CD4-positive, alpha-beta T cell treated with Interleukin-4 for 1 hour (primary cell): ENCODE measurements around the gene APOBEC3A.
"Not testable (repeated sequence)": the region's sequence is repeated elsewhere in the genome, so short reads cannot be mapped to it uniquely, and the experiment has no call there.

Experiments used
- DNase-seq, 2 donors: peaks; one replicate each; pipeline ENCODE4 v3.0.0-alpha.2; 2020 to 2022

APOBEC3A gene

DNA sequence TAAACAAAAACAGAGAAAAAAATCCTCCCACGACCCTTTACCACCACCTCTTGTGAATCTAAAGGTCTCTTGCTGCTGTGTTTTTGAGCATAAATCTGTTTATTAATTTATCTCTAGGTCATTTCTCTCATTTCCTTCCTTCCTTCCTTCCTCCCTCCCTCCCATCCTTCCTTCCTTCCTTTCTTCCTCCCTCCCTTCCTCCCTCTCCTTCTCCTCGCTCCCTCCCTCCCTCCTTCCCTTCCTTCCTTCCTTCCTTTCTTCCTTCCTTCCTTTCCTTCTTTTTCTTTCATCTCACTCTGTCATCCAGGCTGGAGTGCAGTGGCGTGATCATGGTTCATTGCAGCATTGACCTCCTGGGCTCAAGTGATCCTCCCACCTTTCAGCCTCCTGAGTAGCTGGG is 13.5 kb upstream of the APOBEC3A start:
- DNase-seq: no peak

DNA sequence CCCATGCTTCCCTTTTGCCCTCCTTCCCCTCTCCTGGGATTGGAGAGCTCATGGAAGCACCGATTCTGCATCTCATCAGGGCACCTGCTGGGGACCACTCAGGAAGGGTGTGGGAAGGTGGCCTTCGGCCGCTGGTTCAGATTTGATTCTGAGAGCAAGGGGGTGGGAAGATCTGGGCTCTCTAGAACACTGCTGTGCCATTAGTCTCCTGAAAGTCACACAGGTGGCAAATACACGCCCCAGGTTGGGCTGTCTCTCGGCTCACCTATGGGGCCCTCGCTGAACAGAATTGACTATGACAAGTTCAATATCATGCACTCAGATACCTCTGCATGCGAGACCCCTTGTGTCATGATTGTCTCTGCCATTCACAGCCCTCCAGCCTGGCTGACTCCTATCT is 12.8 kb upstream of the APOBEC3A start:
- no peak for DNase-seq

GRCh38 chr22:38945706-38946338 is 11.6 kb upstream of the APOBEC3A start:
- DNase-seq: not testable (repeated sequence)

DNA sequence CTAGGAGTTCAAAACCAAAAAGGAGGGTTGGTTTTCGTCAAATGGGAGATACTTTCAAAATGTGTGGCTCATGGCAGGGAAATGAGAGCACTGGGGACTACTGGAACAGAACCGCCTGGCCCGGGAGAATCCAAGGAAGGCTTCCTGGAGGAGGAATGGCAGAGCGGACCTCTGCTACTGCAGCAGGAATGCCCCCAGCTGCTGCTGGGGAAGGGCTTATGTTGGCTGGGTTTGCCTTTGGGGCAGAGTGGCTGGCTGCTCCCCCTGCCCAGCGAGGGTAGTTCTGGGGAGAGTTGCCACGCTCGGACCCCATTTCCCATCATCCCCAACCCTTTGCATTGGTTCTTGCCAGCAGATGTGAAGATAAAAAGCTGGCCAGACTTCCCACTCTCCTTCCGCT is 10.6 kb upstream of the APOBEC3A start:
- DNase-seq: no peak

- peak in 1 of 2 donors; percentile 63 for DNase-seq
Observed at GRCh38 chr22:38947321-38948140, 9.9 kb upstream of the APOBEC3A start.

- DNase-seq: no peak
Observed at GRCh38 chr22:38948181-38948940, 9.0 kb upstream of the APOBEC3A start.

DNA sequence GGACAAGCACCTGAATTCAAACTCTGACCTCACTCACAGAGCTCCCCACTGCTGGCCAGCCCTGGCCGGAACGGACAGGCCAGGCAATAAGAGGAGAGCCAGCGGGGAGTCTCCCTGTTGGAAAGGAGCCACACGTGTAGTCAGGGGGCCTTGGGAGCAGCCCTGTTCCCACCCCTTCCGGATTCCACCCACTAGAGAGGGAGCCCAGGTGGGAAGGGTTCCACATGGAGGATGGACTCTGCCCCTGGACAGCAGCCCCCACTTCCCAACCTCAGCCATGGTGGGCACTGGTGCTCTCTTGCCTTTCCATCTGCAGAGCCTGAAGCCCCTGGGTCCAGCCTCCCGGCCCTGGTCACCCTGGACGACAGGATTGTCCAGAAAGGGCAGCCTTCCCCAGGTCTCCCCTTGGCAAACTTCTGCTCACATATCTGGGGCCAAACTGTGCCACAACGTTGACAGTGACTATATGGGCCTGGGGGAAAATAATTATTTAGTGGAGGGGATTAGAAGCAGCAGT is 7.5 kb upstream of the APOBEC3A start:
- DNase-seq: no peak

- DNase-seq: no peak
Observed at GRCh38 chr22:38950527-38951295, 6.7 kb upstream of the APOBEC3A start.

DNA sequence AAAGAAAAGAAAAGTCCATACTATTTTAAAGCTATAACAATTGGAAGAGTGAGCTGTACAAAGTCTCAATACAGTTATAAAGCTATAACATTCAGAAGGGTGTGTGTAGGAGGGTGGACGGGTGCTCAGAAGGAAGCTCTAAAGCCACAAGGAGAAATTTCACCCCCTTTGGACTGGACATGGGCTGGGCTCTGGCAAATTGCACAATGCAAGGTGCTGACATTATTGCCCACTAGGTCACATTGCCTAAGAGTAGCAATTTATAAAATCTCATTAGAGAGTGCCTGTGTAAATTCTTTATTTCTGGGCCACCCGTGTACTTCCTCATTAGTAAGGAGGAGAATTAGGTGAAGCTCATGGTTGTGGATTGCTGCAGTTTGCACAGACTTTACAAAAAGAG is 5.7 kb upstream of the APOBEC3A start:
- DNase-seq: no peak

DNA sequence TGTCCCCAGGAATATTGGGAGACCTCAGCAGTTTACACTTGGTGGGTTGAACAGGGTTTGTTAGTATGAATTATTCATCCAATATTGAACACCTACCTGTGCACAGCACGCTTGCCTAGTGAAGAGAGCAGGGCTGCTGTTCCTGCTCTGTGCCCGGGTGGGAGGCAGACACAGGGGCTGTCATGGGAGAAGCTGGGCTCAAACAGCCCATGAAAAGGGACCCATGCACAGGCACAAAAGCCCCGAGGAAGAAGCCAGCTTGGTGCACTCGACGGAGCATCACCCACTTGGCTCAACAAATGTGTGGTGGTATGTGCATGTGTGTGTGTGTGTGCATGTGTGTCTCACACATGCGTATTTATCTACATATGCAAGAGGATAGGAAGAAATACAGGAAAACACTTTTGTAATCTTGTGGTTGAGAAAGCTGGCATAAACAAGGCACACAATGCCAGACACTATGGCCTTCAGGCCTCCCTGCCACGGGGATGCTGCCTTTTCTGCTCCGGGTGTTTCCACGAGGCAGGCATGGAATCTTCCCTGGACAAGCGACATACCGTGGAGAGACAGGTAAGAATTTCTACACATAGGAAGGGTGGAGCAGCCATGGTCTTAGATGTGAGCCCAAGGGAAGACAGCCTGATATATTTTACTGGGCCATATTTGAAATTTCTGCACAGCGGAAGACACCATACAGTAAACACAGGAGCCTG is 5.0 kb upstream of the APOBEC3A start:
- DNase-seq: no peak

GRCh38 chr22:38953091-38953490 is 4.3 kb upstream of the APOBEC3A start:
- DNase-seq: no peak

DNA sequence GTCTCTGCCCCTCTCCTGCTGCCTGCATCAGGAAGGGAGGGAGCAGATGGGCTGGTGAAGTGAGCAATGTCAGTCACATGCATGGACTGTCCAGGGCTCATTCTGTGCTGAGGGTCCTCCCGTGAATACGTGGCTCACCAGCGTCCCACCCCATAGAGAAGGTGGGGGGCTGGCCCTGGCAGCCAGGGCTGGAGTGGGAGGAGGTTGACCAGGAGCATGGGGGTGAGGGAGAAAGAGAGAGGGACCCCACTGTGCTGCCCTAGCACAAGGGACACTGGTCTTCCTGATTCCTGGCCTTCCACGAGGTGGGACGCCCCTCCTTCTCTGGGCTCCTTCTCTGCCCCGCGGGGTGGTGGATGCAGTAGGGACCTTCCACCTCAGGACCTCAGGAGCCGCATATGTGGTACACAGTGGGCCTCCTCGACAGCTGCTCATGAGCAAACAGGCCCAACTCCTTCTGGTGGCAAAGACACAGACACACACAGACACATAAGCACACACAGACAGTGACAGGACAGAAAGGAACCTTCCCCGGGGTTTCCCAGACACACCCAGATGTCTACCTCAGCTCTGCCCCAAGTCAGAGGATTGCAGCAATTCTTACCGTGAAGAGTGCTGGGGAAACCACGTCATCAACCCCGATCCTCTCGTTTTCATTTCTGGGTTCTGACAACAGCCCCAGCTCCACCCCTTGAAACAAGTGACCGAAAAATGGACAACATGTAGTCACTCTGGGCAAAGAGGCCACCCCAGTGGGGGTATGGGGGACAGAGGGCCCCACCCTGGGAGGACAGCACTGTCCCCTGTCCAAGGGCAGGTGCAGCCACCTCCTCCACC is 3.6 kb upstream of the APOBEC3A start:
- DNase-seq: peak; percentile 63 to 85

- no peak for DNase-seq
Observed at GRCh38 chr22:38954414-38955043, 2.9 kb upstream of the APOBEC3A start.

GRCh38 chr22:38955250-38955905 is 2.0 kb upstream of the APOBEC3A start:
- no peak for DNase-seq

GRCh38 chr22:38955926-38956325 is 1.5 kb upstream of the APOBEC3A start:
- DNase-seq: no peak

GRCh38 chr22:38956551-38956950 is 858 bp upstream of the APOBEC3A start:
- no peak for DNase-seq

DNA sequence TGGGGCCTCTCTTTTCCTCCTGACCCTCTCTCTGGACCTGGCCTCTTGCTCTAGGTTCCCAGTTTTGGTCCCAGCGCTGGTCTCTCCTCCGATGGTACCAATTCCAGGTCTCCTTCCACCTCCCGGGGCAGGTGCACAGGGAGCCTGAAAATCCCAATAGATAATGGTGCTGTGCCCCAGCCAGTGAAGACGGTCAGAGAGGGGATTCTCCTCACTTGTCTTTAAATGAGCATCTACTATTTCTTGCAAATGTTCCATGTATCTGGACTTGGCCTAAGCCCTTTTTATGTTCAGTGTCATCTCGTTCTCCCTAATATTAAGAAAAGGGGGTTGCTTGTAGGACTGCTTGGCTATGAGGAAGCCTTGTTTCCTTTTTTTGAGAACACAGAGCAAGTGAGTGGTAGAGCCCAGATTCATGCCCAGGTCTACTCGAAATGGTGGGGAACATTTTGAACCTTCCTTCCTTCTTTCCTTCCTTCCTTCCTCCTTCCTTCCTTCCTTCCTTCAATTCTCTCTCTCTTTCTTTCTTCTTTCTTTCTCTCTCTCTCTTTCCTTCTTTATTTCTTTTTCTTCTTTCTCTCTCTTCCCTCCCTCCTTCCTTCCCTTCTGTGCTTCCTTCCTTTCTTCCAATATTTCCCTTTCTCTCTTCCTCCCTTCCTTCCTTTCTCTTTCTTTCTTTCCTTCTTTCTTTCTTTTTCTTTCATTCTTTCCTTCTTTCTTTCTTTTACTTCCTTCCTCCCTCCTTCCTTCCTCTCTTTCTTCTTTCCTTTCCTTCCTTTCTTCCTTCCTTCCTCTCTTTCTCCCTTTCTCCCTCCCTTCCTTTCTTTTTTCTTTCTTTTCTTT is 620 bp downstream of the APOBEC3A start:
- no peak for DNase-seq

DNA sequence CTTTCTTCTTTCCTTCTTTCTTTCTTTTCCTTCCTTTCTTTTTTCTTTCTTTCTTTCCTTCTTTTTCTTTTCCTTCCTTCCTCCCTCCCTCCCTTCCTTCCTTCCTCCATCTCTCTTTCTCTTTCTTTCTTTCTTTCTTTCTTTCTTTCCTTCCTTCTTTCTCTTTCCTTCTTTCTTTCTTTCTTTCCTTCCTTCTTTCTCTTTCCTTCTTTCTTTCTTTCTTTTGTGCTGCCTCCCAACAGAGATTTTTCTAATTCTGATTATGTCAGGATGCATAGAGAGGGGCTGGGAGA is 1.2 kb downstream of the APOBEC3A start:
- DNase-seq: not testable (repeated sequence)

- no peak for DNase-seq
Observed at GRCh38 chr22:38959590-38959989, 2.2 kb downstream of the APOBEC3A start.
